ENCODE measurements around the gene SLC13A3.

- TF ChIP-seq CTCF (IDR thresholded peaks at IDR 0.05) (no peak), POLR2A (IDR thresholded peaks at IDR 0.05) (no peak), POLR2AphosphoS5 (IDR thresholded peaks at IDR 0.05) (no peak), EP300 (IDR thresholded peaks at IDR 0.05) (no peak)
Observed at GRCh38 chr20:46562009-46562372, 89.3 kb downstream of the SLC13A3 start.

Data from gastroesophageal sphincter (tissue), 3 donors.